Lower leg skin (tissue), 3 donors: ENCODE measurements around the gene PMEPA1.

Experiments
- POLR2A ChIP-seq, 2 donors: fragments of 450-650 bp; IDR thresholded peaks; one replicate each; pipeline ENCODE4 v1.6.1; 2016 to 2017; ENCODE audit warnings: antibody characterized with exemption in 2 of 2, mild to moderate bottlenecking in 1 of 2, moderate library complexity in 1 of 2
- TF ChIP-seq, protein P1 (sequence below), 3 donors: fragments of 450-650 bp; IDR thresholded peaks; one replicate each; pipeline ENCODE4 v1.5.1; 2016; ENCODE audit warnings: antibody characterized with exemption in 3 of 3, mild to moderate bottlenecking in 3 of 3, moderate library complexity in 2 of 3

GRCh38 chr20:57649617-57650015 is 60.2 kb downstream of the PMEPA1 start:
- TF ChIP-seq, protein P1, sequence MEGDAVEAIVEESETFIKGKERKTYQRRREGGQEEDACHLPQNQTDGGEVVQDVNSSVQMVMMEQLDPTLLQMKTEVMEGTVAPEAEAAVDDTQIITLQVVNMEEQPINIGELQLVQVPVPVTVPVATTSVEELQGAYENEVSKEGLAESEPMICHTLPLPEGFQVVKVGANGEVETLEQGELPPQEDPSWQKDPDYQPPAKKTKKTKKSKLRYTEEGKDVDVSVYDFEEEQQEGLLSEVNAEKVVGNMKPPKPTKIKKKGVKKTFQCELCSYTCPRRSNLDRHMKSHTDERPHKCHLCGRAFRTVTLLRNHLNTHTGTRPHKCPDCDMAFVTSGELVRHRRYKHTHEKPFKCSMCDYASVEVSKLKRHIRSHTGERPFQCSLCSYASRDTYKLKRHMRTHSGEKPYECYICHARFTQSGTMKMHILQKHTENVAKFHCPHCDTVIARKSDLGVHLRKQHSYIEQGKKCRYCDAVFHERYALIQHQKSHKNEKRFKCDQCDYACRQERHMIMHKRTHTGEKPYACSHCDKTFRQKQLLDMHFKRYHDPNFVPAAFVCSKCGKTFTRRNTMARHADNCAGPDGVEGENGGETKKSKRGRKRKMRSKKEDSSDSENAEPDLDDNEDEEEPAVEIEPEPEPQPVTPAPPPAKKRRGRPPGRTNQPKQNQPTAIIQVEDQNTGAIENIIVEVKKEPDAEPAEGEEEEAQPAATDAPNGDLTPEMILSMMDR (IDR thresholded peaks at IDR 0.05) = no peak
- TF ChIP-seq POLR2A (IDR thresholded peaks at IDR 0.05) = no peak
